IPS-15b (cell line): ENCODE measurements around the gene GRWD1.

ENCODE experiments used
- H3K27me3 ChIP-seq: one replicate; pipeline ENCODE4 v1.6.1; 2013; ENCODE audit warnings: low read length; ENCODE audit not compliant: control insufficient read depth, insufficient read depth
- H3K36me3 ChIP-seq: one replicate; pipeline ENCODE4 v1.6.1; 2013; ENCODE audit warnings: low read length; ENCODE audit not compliant: control insufficient read depth, insufficient read depth
- H3K4me1 ChIP-seq: one replicate; pipeline ENCODE4 v1.6.1; 2013; ENCODE audit warnings: mild to moderate bottlenecking, low read length; ENCODE audit not compliant: control insufficient read depth, insufficient read depth
- H3K4me3 ChIP-seq: one replicate; pipeline ENCODE4 v1.5.1; 2013; ENCODE audit warnings: low read depth, low read length
- H3K9ac ChIP-seq: one replicate; pipeline ENCODE4 v1.6.1; 2013; ENCODE audit warnings: low read depth, mild to moderate bottlenecking, low read length
- H3K9me3 ChIP-seq: one replicate; pipeline ENCODE4 v1.6.1; 2013; ENCODE audit warnings: mild to moderate bottlenecking, low read length; ENCODE audit not compliant: control insufficient read depth, insufficient read depth

The GRWD1 gene

DNA sequence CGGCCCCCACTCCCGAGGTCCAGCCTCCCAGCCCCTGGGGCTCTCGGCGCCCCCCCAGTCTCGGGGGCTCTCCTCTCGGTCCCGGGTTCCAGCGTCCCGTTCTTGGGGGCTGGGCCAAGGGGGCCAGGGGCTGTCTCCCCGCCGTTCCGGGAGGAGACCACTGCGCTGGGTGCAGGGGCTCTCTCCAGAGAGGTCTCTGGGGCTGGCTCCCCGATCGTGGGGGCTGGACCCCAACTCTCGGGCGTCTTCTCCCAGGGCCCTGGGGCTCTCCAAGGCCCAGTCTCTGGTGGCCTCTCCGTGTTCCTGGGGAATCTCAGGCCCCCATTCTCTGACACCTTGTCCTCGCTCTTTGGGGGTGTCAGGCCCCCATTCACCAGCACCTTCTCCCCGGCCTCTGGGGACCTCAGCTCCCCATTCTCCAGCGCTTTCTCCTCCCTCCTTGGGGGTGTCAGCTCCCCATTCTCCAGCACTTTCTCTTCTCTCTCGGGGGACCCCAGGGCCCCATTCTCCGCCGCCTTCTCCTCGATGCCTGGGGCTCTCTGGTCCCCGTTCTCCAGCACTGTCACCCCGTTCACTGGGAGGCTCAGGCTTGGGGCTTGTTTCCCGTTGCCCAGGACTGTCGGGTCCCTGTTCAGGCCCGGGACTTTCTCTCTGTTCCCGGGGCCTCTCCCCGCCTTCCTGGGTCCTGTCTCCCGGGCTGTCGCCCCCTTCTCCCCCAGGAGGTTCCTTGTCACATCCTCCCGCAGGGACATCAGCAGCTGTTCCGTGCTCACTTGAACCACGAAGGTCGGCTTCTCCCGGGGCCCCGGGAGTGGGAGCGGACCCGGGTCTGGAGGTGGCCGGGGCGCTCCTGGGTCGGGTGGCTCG is 52.2 kb downstream of the GRWD1 start:
- Histone ChIP-seq H3K27me3 (no peaks in the 10 kb centered on the region), H3K4me1 (no peaks in the 10 kb centered on the region)

DNA sequence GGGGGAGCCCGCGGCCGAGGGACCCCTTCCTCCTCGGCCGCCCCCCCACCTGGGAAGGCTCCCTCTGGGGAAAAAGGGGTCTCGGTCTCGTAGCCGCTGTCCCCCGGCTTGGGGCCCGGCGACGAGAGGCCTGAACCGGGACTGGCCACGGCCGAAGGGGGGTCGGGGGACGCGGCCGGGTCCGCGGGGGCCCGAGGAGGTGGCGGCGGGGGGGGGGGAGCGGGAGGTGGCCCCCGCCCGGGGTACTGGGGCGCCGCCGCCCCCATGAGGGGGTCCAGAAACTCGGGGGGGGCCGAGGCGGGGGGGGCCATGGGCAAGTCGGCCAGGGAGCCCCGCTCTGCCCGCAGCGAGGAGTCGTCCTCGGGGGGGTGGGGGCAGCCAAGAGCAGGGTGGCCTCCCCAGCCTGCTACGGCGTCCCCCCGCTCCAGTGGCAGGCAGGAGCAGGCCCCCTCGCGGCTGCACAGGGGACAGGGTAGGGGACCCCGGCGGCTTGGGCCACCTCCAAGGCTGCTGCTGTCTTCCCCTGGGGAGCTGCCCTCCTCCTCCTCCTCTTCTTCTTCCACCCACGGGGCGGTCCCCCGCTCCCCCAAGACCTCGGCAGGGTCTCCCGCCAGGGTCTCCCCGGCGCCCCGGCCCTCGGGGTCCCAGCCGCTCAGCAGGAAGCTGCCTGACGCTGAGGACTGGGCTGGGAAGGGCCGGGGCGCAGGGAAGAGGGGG is 53.0 kb downstream of the GRWD1 start:
- Histone ChIP-seq H3K4me1 (no peaks in the 10 kb centered on the region), H3K36me3 (no peaks in the 10 kb centered on the region), H3K27me3 (no peaks in the 10 kb centered on the region), H3K9me3 (no peaks in the 10 kb centered on the region), H3K4me3 (no peak overlapping the region), H3K9ac (no peak overlapping the region)

More for the DNA sequence above, 52.2 kb downstream of the GRWD1 start:
- no peak overlapping the region for H3K4me3 ChIP-seq
- no peaks in the 10 kb centered on the region for H3K9me3 ChIP-seq
- no peaks in the 10 kb centered on the region for H3K36me3 ChIP-seq
- H3K9ac ChIP-seq: no peak overlapping the region

DNA sequence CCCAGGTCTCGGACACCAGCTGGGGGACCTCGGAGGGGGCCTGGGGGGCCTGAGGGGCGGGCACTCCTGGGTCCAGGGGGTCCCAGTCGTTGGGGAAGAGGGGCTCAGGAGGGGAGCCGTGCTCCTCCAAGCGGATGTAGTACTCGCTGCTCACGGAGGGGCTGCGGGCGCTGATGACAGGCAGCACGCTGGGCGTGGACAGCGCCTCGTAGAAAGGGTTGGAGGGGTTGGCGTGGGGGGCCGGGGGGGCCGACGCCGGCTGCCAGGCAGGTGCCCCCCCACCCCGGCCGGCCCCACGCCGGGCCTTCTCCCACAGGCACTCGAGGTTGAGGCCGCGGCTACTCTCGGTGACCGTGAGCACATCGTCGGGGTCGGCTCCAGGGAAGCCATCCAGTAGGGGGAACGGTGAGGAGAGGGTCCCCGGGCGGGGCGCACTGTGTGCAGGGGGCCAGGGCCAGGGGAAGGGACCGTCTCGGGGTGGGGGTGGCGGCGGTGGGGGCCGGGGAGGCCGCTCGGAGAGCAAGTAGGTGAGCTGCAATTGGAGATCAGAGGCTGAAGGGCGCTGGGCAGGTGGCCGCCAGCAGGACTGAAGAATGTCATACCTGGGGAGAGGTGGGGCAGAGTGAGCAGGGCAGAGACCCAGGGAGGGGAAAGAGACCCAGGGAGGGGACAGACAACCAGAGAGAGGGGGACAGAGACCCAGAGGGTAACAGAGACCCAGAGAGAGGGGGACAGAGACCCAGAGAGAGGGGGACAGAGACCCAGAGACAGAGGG is 53.7 kb downstream of the GRWD1 start:
- Histone ChIP-seq H3K4me3 (no peak overlapping the region), H3K4me1 (no peaks in the 10 kb centered on the region), H3K9ac (no peak overlapping the region), H3K9me3 (no peaks in the 10 kb centered on the region), H3K27me3 (no peaks in the 10 kb centered on the region), H3K36me3 (no peaks in the 10 kb centered on the region)

DNA sequence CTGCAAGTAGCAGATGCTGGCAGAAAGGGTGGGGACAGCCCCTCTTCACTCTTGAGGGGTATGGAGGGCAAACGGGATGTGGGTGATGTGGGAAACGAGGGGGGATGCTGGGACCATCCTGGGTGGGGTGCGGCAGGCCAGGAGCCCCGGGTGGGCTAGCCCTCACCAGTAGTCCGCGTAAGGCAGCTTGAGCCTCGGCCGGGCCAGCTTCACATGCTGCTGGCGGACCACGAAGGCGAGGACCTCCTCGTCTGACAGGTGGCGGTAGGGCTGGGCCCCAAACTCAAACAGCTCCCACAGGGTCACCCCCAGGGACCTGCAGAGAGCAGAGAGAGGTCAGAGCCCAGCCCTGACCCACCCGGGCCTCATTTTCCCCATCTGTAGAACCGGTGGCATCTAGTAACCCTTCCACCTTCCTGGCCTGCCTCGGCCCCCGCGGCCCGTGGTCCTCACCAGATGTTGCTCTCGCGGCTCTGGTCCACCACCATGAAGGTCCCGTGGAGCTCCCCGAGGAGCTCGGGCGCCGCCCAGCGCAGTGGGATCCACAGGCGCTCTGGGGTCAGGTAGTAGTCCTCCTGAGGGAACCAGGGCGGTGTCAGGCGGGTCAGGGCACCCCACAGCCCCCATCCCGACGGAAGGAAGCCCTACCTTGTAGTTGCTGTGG is 55.2 kb downstream of the GRWD1 start:
- Histone ChIP-seq H3K4me3 (peak overlapping the region; percentile 80), H3K9ac (peak overlapping the region; percentile 81), H3K36me3 (no peaks in the 10 kb centered on the region), H3K9me3 (no peaks in the 10 kb centered on the region), H3K27me3 (no peaks in the 10 kb centered on the region), H3K4me1 (no peaks in the 10 kb centered on the region)

DNA sequence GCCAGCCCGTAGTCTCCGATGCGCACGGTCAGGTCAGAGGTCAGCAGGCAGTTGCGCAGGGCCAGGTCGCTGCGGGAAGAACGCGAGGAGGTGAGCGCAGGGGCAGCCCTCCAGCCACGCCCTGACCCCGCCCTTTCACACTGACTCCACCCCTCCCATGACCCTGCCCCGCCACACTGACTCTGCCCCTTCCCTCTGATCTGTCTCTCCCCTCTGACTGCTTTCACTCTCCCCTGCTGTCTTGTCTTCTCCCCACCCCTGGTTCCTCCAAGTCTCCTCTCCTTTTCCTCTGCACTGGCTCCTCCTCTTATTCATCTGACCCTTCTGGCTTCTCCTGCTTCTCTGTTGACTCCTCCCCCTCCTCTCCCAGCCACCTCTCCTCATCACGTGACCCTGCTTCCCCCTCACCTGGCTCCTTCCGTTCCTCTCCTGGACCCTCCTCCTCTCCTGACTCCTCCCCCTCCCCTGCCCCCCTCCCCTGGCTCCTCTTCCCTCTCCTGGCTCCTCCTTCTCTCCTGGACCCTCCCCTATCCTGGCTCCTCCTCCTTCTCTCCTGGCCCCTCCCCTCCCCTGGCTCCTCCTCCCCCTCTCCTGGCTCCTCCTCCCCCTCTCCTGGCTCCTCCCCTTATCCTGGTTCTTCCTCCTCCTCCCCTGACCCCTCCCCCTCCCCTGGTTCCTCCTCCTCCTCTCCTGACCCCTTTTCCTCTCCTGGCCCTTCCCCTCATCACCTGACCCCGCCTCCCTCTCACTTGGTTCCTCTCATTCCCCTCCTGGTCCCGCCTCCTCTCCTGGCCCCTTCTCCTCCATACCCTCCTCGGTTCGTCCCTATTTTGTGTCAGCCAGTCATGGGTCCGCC is 55.9 kb downstream of the GRWD1 start:
- no peaks in the 10 kb centered on the region for H3K36me3 ChIP-seq
- H3K9me3 ChIP-seq: no peaks in the 10 kb centered on the region
- H3K9ac ChIP-seq: peak overlapping the region; percentile 81
- no peaks in the 10 kb centered on the region for H3K27me3 ChIP-seq
- peak overlapping the region; percentile 80 for H3K4me3 ChIP-seq
- H3K4me1 ChIP-seq: no peaks in the 10 kb centered on the region

DNA sequence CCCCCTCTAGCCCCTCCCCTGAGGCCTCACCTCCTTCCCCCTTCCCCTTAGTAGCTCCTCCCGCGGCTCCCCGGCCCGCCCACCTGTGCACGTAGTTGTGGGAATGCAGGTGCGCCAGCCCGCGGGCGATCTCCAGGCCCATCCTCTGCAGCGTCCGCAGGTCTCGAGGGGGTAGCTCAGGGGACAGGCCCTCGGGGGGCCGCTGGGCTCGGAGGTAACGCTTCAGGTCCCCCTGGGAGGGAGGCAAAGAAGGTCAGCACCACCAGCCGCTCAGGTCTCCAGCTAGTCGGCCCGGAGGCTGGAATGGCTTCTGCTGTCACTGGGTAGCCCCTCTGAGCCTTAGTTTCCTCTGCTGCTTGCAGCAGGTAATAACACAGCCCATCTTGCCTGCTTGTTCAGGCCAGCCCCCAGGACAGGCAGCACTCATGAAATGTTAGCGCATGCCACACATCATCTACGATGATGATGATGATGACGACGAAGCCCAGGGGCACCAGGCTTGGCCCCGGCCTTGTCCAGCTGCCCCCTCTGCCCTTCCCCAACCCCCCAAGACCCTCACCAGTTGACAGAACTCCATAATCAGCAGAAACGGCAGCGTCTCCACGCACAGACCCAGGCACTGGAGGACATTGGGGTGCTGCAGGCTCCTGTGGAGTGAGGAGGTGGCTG is 56.7 kb downstream of the GRWD1 start:
- Histone ChIP-seq H3K9me3 (no peaks in the 10 kb centered on the region), H3K4me1 (no peaks in the 10 kb centered on the region), H3K36me3 (no peaks in the 10 kb centered on the region), H3K27me3 (no peaks in the 10 kb centered on the region), H3K4me3 (peak overlapping the region; percentile 75), H3K9ac (peak overlapping the region; percentile 47)

DNA sequence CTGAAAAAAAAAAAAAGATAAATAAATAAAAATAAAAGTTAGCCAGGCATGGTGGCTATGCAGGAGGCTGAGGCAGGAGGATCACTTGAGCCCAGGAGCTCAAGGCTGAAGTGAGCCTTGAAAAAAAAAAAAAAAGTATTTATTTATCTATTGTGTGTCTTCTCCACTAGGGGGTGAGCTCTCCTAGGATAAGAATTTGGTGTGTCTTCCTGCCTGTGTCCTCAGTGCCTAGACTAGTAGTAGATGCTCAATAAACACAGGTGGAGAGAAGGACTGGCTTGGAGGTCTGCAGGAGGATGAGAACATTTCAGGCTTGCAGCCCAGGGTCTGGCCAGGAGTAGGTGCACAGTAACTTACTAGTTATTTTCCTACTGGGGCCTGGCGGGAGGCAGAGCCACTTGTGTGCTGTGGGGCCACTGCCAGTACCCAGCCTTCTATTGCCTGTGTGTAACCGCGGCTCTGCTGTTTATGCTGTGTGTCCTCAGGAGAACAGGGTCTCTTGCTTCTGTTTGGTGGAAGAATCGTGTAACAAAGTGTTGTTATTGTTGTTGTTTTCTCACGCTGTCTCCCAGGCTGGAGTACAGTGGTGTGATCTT is 60.5 kb downstream of the GRWD1 start:
- peaks cover 7% of the 10 kb centered on the region for H3K4me1 ChIP-seq
- no peak overlapping the region for H3K4me3 ChIP-seq
- H3K27me3 ChIP-seq: no peaks in the 10 kb centered on the region
- H3K36me3 ChIP-seq: no peaks in the 10 kb centered on the region
- H3K9ac ChIP-seq: no peak overlapping the region
- no peaks in the 10 kb centered on the region for H3K9me3 ChIP-seq
